GM06990 (cell line): ENCODE data around the gene ZBTB20.

Source experiments
- DNase-seq: peaks from one replicate; pipeline ENCODE4 v3.0.0-alpha.2; 2011; ENCODE audit not compliant: insufficient read length; ENCODE audit errors: extremely low read depth
- H3K27me3 ChIP-seq: replicated peaks from 2 replicates; pipeline ENCODE4 v1.6.0; 2011; ENCODE audit warnings: low read length; ENCODE audit not compliant: control insufficient read depth, insufficient read depth
- H3K36me3 ChIP-seq: 2 replicates; pipeline ENCODE4 v1.5.1; 2011; ENCODE audit warnings: low read length; ENCODE audit not compliant: control insufficient read depth, insufficient read depth
- H3K4me3 ChIP-seq: replicated peaks from 2 replicates; pipeline ENCODE4 v1.5.1; 2011; ENCODE audit warnings: low read depth, mild to moderate bottlenecking, control low read depth, low read length
- CTCF ChIP-seq: IDR thresholded peaks from 2 replicates; pipeline ENCODE4 v1.5.1; 2011; ENCODE audit warnings: low read length, control low read depth, mild to moderate bottlenecking, inconsistent platforms; ENCODE audit not compliant: insufficient read depth, poor library complexity, severe bottlenecking

Gene ZBTB20

GRCh38 chr3:114649331-114649730, 497.8 kb downstream of the ZBTB20 start:
- no peak overlapping the region for H3K4me3 ChIP-seq
- no peaks in the 10 kb centered on the region for H3K27me3 ChIP-seq
- TF ChIP-seq CTCF = no peak
- H3K36me3 ChIP-seq = no peaks in the 10 kb centered on the region
- DNase-seq = no peak

- no peak for TF ChIP-seq CTCF
- DNase-seq = no peak
- Histone ChIP-seq H3K4me3 (no peak overlapping the region), H3K36me3 (no peaks in the 10 kb centered on the region), H3K27me3 (no peaks in the 10 kb centered on the region)
Measured at GRCh38 chr3:114646526-114646925, 500.6 kb downstream of the ZBTB20 start.

- no peak overlapping the region for H3K4me3 ChIP-seq
- no peaks in the 10 kb centered on the region for H3K27me3 ChIP-seq
- TF ChIP-seq CTCF = no peak
- H3K36me3 ChIP-seq = no peaks in the 10 kb centered on the region
- no peak for DNase-seq
Measured at GRCh38 chr3:114645392-114645791, 501.7 kb downstream of the ZBTB20 start.

GRCh38 chr3:114644367-114644766, 502.7 kb downstream of the ZBTB20 start:
- Histone ChIP-seq H3K27me3 (no peaks in the 10 kb centered on the region), H3K36me3 (no peaks in the 10 kb centered on the region), H3K4me3 (no peak overlapping the region)
- DNase-seq = no peak
- TF ChIP-seq CTCF = no peak

- no peak for DNase-seq
- no peaks in the 10 kb centered on the region for H3K36me3 ChIP-seq
- TF ChIP-seq CTCF = no peak
- no peak overlapping the region for H3K4me3 ChIP-seq
- no peaks in the 10 kb centered on the region for H3K27me3 ChIP-seq
Measured at GRCh38 chr3:114642951-114643741, 503.9 kb downstream of the ZBTB20 start.
